Naive thymus-derived CD4-positive, alpha-beta T cell (primary cell): ENCODE measurements around the gene POP7. TPM values are rescaled to one million over a fixed set of nuclear protein-coding genes. Genes with fewer than 3 reads are reported as not detected.
A peak's percentile ranks its signal among the peaks of the same experiment; 100 is the strongest.

Source experiments
- ATAC-seq: fragments of 150-1000 bp; cut with Tn5 transposase; 2 replicates; pipeline ENCODE4 v1.10.0; 2021; ENCODE audit warnings: mild to moderate bottlenecking, moderate library complexity
- CTCF ChIA-PET: fragments of 350-600 bp; sonication (Branson Sonifier 250); formaldehyde crosslinking; loops from one replicate; lab custom pipeline; 2021; ENCODE audit warnings: antibody characterized with exemption; lab: Charles Lee
- POLR2A ChIA-PET: fragments of 350-600 bp; sonication (Branson Sonifier 250); formaldehyde crosslinking; loops from one replicate; lab custom pipeline; 2021; ENCODE audit warnings: antibody characterized with exemption, inconsistent platforms; lab: Charles Lee
- DNase-seq, 9 donors: peaks; one replicate each; pipeline versions ENCODE4 v3.0.0 to v3.0.0-alpha.2; 2020 to 2022; ENCODE audit warnings: mixed read lengths in 1 of 9
- H3K27ac ChIP-seq: one replicate; pipeline ENCODE4 v1.7.0; 2013; ENCODE audit warnings: mild to moderate bottlenecking, low read depth, low read length, moderate library complexity
- H3K27me3 ChIP-seq, 2 donors: one replicate each; pipeline ENCODE4 v1.7.0; 2013; ENCODE audit warnings: low read length in 2 of 2, mild to moderate bottlenecking in 2 of 2, moderate library complexity in 2 of 2; ENCODE audit not compliant: control insufficient read depth in 2 of 2, insufficient read depth in 2 of 2
- H3K36me3 ChIP-seq, 3 experiments: 1 replicate in 2 of 3; 2 replicates in 1 of 3; pipeline ENCODE4 v1.7.0; 2013; ENCODE audit warnings: low read length in 3 of 3, mild to moderate bottlenecking in 3 of 3, moderate library complexity in 1 of 3; ENCODE audit not compliant: insufficient read depth in 3 of 3, control insufficient read depth in 2 of 3
- H3K4me1 ChIP-seq, 2 donors: one replicate each; pipeline ENCODE4 v1.7.0; 2013; ENCODE audit warnings: low read length in 2 of 2, mild to moderate bottlenecking in 2 of 2, moderate library complexity in 1 of 2; ENCODE audit not compliant: control insufficient read depth in 2 of 2, insufficient read depth in 2 of 2
- H3K4me3 ChIP-seq: 2 replicates; pipeline ENCODE4 v1.7.0; 2013; ENCODE audit warnings: mild to moderate bottlenecking, low read length
- H3K9me3 ChIP-seq, 3 experiments: 1 replicate in 2 of 3; 2 replicates in 1 of 3; pipeline ENCODE4 v1.7.0; 2013; ENCODE audit warnings: low read length in 3 of 3; ENCODE audit not compliant: control insufficient read depth in 2 of 3
- H3K27ac Mint-ChIP-seq, 9 donors: one replicate each; pipeline ENCODE4 v1.8.0; 2020 to 2022; ENCODE audit warnings: mixed read lengths in 9 of 9, mild to moderate bottlenecking in 8 of 9, moderate library complexity in 5 of 9, inconsistent platforms in 2 of 9
- H3K27me3 Mint-ChIP-seq, 5 donors: one replicate each; pipeline ENCODE4 v1.8.0; 2021 to 2022; ENCODE audit warnings: mixed read lengths in 5 of 5, mild to moderate bottlenecking in 1 of 5
- H3K36me3 Mint-ChIP-seq, 5 donors: one replicate each; pipeline ENCODE4 v1.8.0; 2020 to 2022; ENCODE audit warnings: mixed read lengths in 5 of 5, mild to moderate bottlenecking in 3 of 5, inconsistent platforms in 1 of 5
- H3K4me1 Mint-ChIP-seq, 7 donors: one replicate each; pipeline ENCODE4 v1.8.0; 2020 to 2022; ENCODE audit warnings: mixed read lengths in 7 of 7, mild to moderate bottlenecking in 3 of 7, inconsistent platforms in 1 of 7
- H3K4me3 Mint-ChIP-seq, 10 donors: one replicate each; pipeline ENCODE4 v1.8.0; 2020 to 2022; ENCODE audit warnings: mild to moderate bottlenecking in 10 of 10, mixed read lengths in 10 of 10, moderate library complexity in 6 of 10, inconsistent platforms in 2 of 10
- H3K9me3 Mint-ChIP-seq, 11 donors: one replicate each; pipeline ENCODE4 v1.8.0; 2020 to 2022; ENCODE audit warnings: mixed read lengths in 11 of 11, mild to moderate bottlenecking in 4 of 11, inconsistent platforms in 1 of 11, moderate library complexity in 1 of 11
- intact Hi-C, 2 donors: fragments of 100-400 bp; cut with micrococcal nuclease; formaldehyde crosslinking; loops; one replicate each; pipeline ENCODE4 v1.15.1; 2023
- polyA plus RNA-seq, 2 donors: library from polyadenylated mRNA; unstranded; fragments of 300-500 nt; fragmentation: Illumina TruSeq; gene quantifications; one replicate each; pipeline ENCODE4 v1.2.3, GENCODE V29; 2021
- total RNA-seq, 6 experiments: library from RNA in 5 of 6; stranded (reverse) in 5 of 6; gene quantifications; 1 replicate in 5 of 6; 2 replicates in 1 of 6; pipeline ENCODE4 v1.2.3 and lab custom pipeline; 2021 to 2026

Gene POP7
- total and polyA plus RNA-seq, 7 experiments from 2014 or later, result 8.9 to 56.4 (median 17.7) TPM

DNA sequence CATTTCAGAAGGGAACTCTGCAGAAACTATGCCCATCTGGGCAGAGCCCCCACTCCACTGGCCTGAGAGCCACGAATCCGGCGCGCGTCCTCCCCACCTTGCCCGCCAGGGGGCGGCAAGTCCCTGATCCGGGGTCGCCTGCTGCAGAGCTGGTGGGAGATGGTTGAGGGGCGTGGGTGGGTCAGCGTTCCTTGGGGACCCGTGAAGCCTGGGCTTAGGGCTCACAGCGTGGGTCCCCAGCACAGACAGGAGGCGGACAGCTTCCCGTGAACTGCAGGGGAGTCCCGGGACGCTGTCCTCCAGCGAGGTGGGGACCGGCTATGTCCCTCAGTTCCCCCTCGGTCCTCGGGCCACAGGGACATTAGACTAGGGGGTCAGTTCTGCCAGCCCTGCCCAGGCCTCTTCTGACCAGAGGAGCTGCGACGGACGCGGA lies 585 bp upstream of the POP7 start:
- peak overlapping the region; percentile 88 to 97 (median 95) for H3K4me3 Mint-ChIP-seq
- ChIA-PET POLR2A (interaction anchor here (0.6 to 2.0 kb wide), 21 partner anchors 8 to 276 kb away, joined by 3 to 32 read pairs (median 6); partner anchors contain the start of genes FBXO24, GIGYF1, LRCH4 and MEPCE), CTCF (interaction anchor here (0.7 to 3.0 kb wide), 25 partner anchors 9 to 353 kb away, joined by 3 to 37 read pairs (median 5); partner anchors contain the start of genes GIGYF1, GNB2, MOSPD3 and SLC12A9)
- peak; percentile 73 for ATAC-seq
- peaks cover 0 to 16% (median 4%) of the 10 kb centered on the region in 5 donors for H3K27me3 Mint-ChIP-seq
- peaks cover 0 to 8% (median 0%) of the 10 kb centered on the region in 3 experiments for H3K36me3 ChIP-seq
- intact Hi-C loops, result loop anchor here (1.0 to 5.0 kb wide), 11 partner anchors 11 to 604 kb away; partner anchors contain the start of genes GIGYF1 (in 2 of the 2), GNB2 (in 2 of the 2), SLC12A9 (in 2 of the 2) and AP4M1 (in 1 of the 2)
- peaks cover 9 to 12% of the 10 kb centered on the region in 2 donors for H3K4me1 ChIP-seq
- H3K4me3 ChIP-seq, result peak overlapping the region; percentile 85
- no peaks in the 10 kb centered on the region for H3K9me3 ChIP-seq
- H3K27me3 ChIP-seq, result no peaks in the 10 kb centered on the region
- H3K4me1 Mint-ChIP-seq, result peaks cover 8 to 15% (median 13%) of the 10 kb centered on the region in 7 donors
- H3K9me3 Mint-ChIP-seq, result no peaks in the 10 kb centered on the region
- H3K27ac Mint-ChIP-seq, result peak overlapping the region in 8 of 9 donors; percentile 88 to 96 (median 92)
- DNase-seq, result peak; percentile 53 to 87 (median 72)
- H3K27ac ChIP-seq, result peak overlapping the region; percentile 91
- peaks cover 0 to 5% (median 0%) of the 10 kb centered on the region in 5 donors for H3K36me3 Mint-ChIP-seq

DNA sequence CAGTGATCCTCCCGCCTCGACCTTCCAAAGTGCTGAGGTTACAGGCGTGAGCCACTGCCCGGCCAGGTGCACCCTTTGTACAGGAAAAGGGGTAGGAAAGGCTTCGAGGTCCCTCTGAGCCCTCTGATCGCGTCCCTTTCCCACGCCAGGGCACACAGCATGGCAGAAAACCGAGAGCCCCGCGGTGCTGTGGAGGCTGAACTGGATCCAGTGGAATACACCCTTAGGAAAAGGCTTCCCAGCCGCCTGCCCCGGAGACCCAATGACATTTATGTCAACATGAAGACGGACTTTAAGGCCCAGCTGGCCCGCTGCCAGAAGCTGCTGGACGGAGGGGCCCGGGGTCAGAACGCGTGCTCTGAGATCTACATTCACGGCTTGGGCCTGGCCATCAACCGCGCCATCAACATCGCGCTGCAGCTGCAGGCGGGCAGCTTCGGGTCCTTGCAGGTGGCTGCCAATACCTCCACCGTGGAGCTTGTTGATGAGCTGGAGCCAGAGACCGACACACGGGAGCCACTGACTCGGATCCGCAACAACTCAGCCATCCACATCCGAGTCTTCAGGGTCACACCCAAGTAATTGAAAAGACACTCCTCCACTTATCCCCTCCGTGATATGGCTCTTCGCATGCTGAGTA lies 871 bp downstream of the POP7 start:
- peak overlapping the region; percentile 88 to 97 (median 95) for H3K4me3 Mint-ChIP-seq
- DNase-seq (no peak), ATAC-seq (no peak)

DNA sequence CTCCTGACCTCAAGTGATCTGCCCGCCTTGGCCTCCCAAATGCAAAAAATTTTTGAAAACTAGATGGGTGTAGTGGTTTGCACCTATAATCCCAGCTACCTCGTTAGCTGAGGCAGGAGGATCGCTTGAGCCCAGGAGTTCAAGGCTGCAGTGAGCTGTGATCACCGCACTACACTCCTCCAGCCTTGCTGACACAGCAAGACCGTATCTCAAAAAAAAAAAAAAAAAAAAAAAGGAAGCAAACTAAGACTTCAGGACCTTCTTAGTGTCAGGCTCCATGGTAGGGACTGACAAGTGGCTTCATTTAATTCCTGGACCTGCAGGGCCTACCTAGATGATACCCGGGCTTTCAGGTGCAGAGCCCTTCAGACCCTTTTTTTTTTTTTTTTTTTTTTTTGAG lies 2.5 kb downstream of the POP7 start:
- no peak for ATAC-seq
- POLR2A ChIA-PET, result interaction anchor here (0.8 to 1.3 kb wide), 2 partner anchors 84 to 122 kb away, joined by 3 read pairs; partner anchors contain the start of gene FBXO24

More for the DNA sequence above, 871 bp downstream of the POP7 start:
- H3K27me3 ChIP-seq, result no peaks in the 10 kb centered on the region
- Mint-ChIP-seq H3K36me3 (peaks cover 0 to 5% (median 0%) of the 10 kb centered on the region in 5 donors), H3K9me3 (no peaks in the 10 kb centered on the region), H3K27me3 (peaks cover 0 to 11% (median 0%) of the 10 kb centered on the region in 5 donors), H3K4me1 (peaks cover 8 to 15% (median 13%) of the 10 kb centered on the region in 7 donors), H3K27ac (peak overlapping the region; percentile 88 to 96 (median 93))
- H3K4me3 ChIP-seq, result peak overlapping the region; percentile 85
- peak overlapping the region; percentile 91 for H3K27ac ChIP-seq
- ChIA-PET CTCF (interaction anchor here (0.8 to 2.2 kb wide), 2 partner anchors 14 to 229 kb away, joined by 3 to 27 read pairs; partner anchors contain the start of gene GIGYF1), POLR2A (interaction anchor here (0.9 to 2.0 kb wide), 3 partner anchors 122 to 271 kb away, joined by 3 to 21 read pairs (median 11); partner anchors contain the start of genes PPP1R35 and SLC12A9)
- intact Hi-C loops, result loop anchor here (1.0 to 5.0 kb wide), 7 partner anchors 102 to 378 kb away; partner anchors contain the start of genes ZCWPW1 (in 2 of the 2), FBXO24 (in 1 of the 2), LRCH4 (in 1 of the 2) and MEPCE (in 1 of the 2)
- H3K9me3 ChIP-seq, result no peaks in the 10 kb centered on the region
- peaks cover 0 to 8% (median 0%) of the 10 kb centered on the region in 3 experiments for H3K36me3 ChIP-seq
- peaks cover 9 to 12% of the 10 kb centered on the region in 2 donors for H3K4me1 ChIP-seq

DNA sequence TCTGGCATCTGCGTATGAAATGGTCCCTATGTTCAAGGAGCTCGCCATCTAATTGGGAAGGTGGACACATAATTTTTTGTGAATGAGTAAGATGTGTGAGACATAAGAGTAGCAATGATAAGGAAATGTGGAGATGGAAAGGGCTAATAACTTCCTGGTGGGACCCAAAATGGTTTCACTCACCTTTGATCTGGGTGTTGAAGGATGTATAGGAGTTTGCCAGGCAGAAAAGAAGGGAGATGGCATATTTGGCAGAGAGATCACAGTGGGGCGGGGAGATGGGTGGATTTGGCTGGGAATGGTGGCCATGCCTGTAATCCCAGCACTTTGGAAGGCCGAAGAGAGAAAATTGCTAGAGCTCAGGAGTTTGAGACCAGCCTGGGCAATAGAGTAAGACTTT lies 4.5 kb downstream of the POP7 start:
- CTCF ChIA-PET, result no interaction called here
- ATAC-seq (no peak), DNase-seq (no peak)
- Mint-ChIP-seq H3K9me3 (peaks cover 0 to 2% (median 0%) of the 10 kb centered on the region in 11 donors), H3K4me1 (peaks cover 7 to 15% (median 13%) of the 10 kb centered on the region in 7 donors), H3K27me3 (peaks cover 0 to 2% (median 0%) of the 10 kb centered on the region in 5 donors), H3K27ac (no peak overlapping the region), H3K4me3 (no peak overlapping the region), H3K36me3 (peaks cover 0 to 5% (median 0%) of the 10 kb centered on the region in 5 donors)
- peaks cover 0 to 6% (median 0%) of the 10 kb centered on the region in 3 experiments for H3K36me3 ChIP-seq
- H3K4me3 ChIP-seq, result no peak overlapping the region
- H3K4me1 ChIP-seq, result peaks cover 6 to 7% of the 10 kb centered on the region in 2 donors
- H3K27me3 ChIP-seq, result no peaks in the 10 kb centered on the region
- no peaks in the 10 kb centered on the region for H3K9me3 ChIP-seq
- POLR2A ChIA-PET, result no interaction called here
- no peak overlapping the region for H3K27ac ChIP-seq
- intact Hi-C loops, result no loop called here

More for the DNA sequence above, 2.5 kb downstream of the POP7 start:
- intact Hi-C loops, result loop anchor here in 1 of 2 donors (5.0 kb wide), 1 partner anchor 159 kb away; the partner anchor contains the start of gene TRIP6
- Mint-ChIP-seq H3K4me1 (peaks cover 8 to 15% (median 13%) of the 10 kb centered on the region in 7 donors), H3K27me3 (peaks cover 0 to under 1% (median 0%) of the 10 kb centered on the region in 5 donors), H3K36me3 (peaks cover 0 to 5% (median 0%) of the 10 kb centered on the region in 5 donors), H3K9me3 (no peaks in the 10 kb centered on the region), H3K4me3 (peak overlapping the region in 2 of 10 donors; percentile 9 to 12), H3K27ac (no peak overlapping the region)
- CTCF ChIA-PET, result interaction anchor here (0.7 kb wide), 1 partner anchor 117 kb away, joined by 3 read pairs; no protein-coding TSS in a partner anchor
- no peak for DNase-seq
- Histone ChIP-seq H3K36me3 (peaks cover 0 to 8% (median 0%) of the 10 kb centered on the region in 3 experiments), H3K27ac (no peak overlapping the region), H3K27me3 (no peaks in the 10 kb centered on the region), H3K4me1 (peaks cover 9 to 12% of the 10 kb centered on the region in 2 donors), H3K9me3 (no peaks in the 10 kb centered on the region), H3K4me3 (no peak overlapping the region)

DNA sequence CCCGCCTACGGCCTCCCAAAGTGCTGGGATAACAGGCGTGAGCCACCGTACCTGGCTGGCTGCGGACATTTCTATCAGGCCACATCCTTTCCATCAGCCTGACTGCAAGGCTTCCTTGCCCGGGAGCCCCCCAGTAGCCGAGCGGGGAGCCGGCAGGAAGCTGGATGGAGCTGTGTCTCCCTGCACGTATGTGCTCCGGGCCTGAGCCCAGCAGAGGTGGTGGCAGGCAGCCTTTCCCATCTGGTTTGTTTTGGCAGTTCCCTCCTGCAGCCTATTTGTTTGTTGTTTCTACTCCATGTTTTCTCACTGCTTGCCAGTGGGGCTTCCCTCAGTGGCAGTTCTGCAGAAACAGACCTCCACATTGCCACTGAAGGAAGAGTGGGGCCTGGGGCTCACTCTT lies 5.4 kb downstream of the POP7 start:
- Histone ChIP-seq H3K27me3 (no peaks in the 10 kb centered on the region), H3K36me3 (no peaks in the 10 kb centered on the region), H3K4me1 (peaks cover 6% of the 10 kb centered on the region in 2 donors), H3K4me3 (no peak overlapping the region), H3K9me3 (no peaks in the 10 kb centered on the region), H3K27ac (no peak overlapping the region)
- peaks cover 0 to 3% (median 0%) of the 10 kb centered on the region in 5 donors for H3K27me3 Mint-ChIP-seq
- H3K36me3 Mint-ChIP-seq, result peaks cover 0 to 5% (median 0%) of the 10 kb centered on the region in 5 donors
- no peak overlapping the region for H3K4me3 Mint-ChIP-seq
- peaks cover 7 to 13% (median 12%) of the 10 kb centered on the region in 7 donors for H3K4me1 Mint-ChIP-seq
- H3K27ac Mint-ChIP-seq, result no peak overlapping the region
- peaks cover 0 to 2% (median 0%) of the 10 kb centered on the region in 11 donors for H3K9me3 Mint-ChIP-seq
- DNase-seq (no peak), ATAC-seq (no peak)
- CTCF ChIA-PET, result interaction anchor here (0.6 to 1.7 kb wide), 4 partner anchors 14 to 599 kb away, joined by 3 to 4 read pairs (median 3); no protein-coding TSS in a partner anchor
- intact Hi-C loops, result no loop called here
- POLR2A ChIA-PET, result no interaction called here

DNA sequence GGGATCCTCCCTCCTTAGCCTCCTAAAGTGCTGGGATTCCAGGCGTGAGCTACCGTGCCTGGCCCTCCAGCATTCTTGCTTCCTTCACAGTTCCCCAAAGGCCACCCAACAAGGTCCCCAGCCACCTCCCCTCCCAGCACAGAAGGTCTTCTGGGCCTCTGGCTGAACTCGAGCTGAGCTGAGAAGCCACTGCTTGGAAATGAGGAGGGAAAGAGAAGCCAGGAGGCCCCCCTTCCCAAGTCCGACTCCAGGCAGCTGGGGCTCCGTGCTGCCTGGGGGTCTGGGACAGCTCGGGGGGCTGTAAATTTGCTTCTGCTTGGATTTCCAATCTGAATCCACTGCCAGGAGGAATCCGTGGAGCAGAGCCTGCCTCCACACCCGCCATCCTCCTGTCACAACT lies 8.8 kb downstream of the POP7 start:
- Mint-ChIP-seq H3K27ac (no peak overlapping the region), H3K4me3 (no peak overlapping the region), H3K9me3 (peaks cover 0 to 20% (median 7%) of the 10 kb centered on the region in 11 donors), H3K36me3 (peaks cover 0 to 4% (median 0%) of the 10 kb centered on the region in 5 donors), H3K27me3 (peaks cover 11 to 18% (median 16%) of the 10 kb centered on the region in 5 donors), H3K4me1 (peaks cover 0 to 7% (median under 1%) of the 10 kb centered on the region in 7 donors)
- ChIA-PET POLR2A (no interaction called here), CTCF (no interaction called here)
- ATAC-seq, result no peak
- DNase-seq, result no peak
- H3K9me3 ChIP-seq, result no peaks in the 10 kb centered on the region
- no peak overlapping the region for H3K27ac ChIP-seq
- H3K4me3 ChIP-seq, result no peak overlapping the region
- H3K27me3 ChIP-seq, result no peaks in the 10 kb centered on the region
- no peaks in the 10 kb centered on the region for H3K4me1 ChIP-seq
- intact Hi-C loops, result no loop called here
- H3K36me3 ChIP-seq, result no peaks in the 10 kb centered on the region
